HG02623 (cell line): ENCODE measurements around the gene FAM219A.
"Not testable (repeated sequence)": the region's sequence is repeated elsewhere in the genome, so short reads cannot be mapped to it uniquely, and the experiment has no call there.

Experiments
- ATAC-seq: cut with Tn5 transposase; IDR thresholded peaks from one replicate; pipeline ENCODE4 v1.9.1; 2021; ENCODE audit warnings: moderate library complexity; ENCODE audit not compliant: unreplicated experiment

The FAM219A gene

GRCh38 chr9:34379334-34380033, 78.9 kb downstream of the FAM219A start:
- no peak for ATAC-seq

GRCh38 chr9:34378376-34379060, 79.9 kb downstream of the FAM219A start:
- ATAC-seq = no peak

GRCh38 chr9:34377404-34377746, 81.0 kb downstream of the FAM219A start:
- ATAC-seq = no peak

- peak; percentile 84 for ATAC-seq
Observed at GRCh38 chr9:34376596-34377403, 81.6 kb downstream of the FAM219A start, which contains the start of gene MYORG. Gene MYORG, minus strand, starts transcription at chr9:34376898. Its CDS starts 3,955 bp downstream, at chr9:34372943.

- no peak for ATAC-seq
Observed at GRCh38 chr9:34375901-34376595, 82.3 kb downstream of the FAM219A start.

GRCh38 chr9:34374905-34375552, 83.3 kb downstream of the FAM219A start:
- no peak for ATAC-seq

- ATAC-seq = no peak
Observed at GRCh38 chr9:34374339-34374738, 84.0 kb downstream of the FAM219A start.

GRCh38 chr9:34373749-34374148, 84.6 kb downstream of the FAM219A start:
- ATAC-seq = no peak

GRCh38 chr9:34372467-34373011, 85.8 kb downstream of the FAM219A start:
- no peak for ATAC-seq

GRCh38 chr9:34371886-34372466, 86.4 kb downstream of the FAM219A start:
- no peak for ATAC-seq

- ATAC-seq = no peak
Observed at GRCh38 chr9:34370970-34371880, 87.1 kb downstream of the FAM219A start.

- ATAC-seq = no peak
Observed at GRCh38 chr9:34370335-34370969, 87.9 kb downstream of the FAM219A start.

GRCh38 chr9:34369636-34370035, 88.7 kb downstream of the FAM219A start:
- ATAC-seq = no peak

GRCh38 chr9:34368796-34369195, 89.6 kb downstream of the FAM219A start:
- not testable (repeated sequence) for ATAC-seq

GRCh38 chr9:34367751-34368410, 90.5 kb downstream of the FAM219A start:
- ATAC-seq = not testable (repeated sequence)

- ATAC-seq = no peak
Observed at GRCh38 chr9:34366365-34366764, 92.0 kb downstream of the FAM219A start.

GRCh38 chr9:34365282-34365681, 93.1 kb downstream of the FAM219A start:
- ATAC-seq = no peak
